Measurements from ENCODE around the gene ORAI1.

Gene ORAI1

GRCh38 chr12:121626087-121626852, at the start of gene ORAI1:
ORAI1 (plus strand) TSS chr12:121626530.
- ChIA-PET CTCF (interaction anchor here (0.6 to 1.7 kb wide), 5 partner anchors 27 to 74 kb away, joined by 3 to 7 read pairs (median 6); no protein-coding TSS in a partner anchor), POLR2A (interaction anchor here (0.8 to 3.2 kb wide), 11 partner anchors 10 to 74 kb away, joined by 3 to 11 read pairs (median 6); partner anchors contain the start of gene MORN3)
- TF ChIP-seq CTBP1 (IDR thresholded peaks at IDR 0.05; ENCODE audit: borderline replicate concordance) (no peak), FOXM1 (IDR thresholded peaks at IDR 0.05; ENCODE audit: borderline replicate concordance) (0 out of 2 replicates have a peak, but pooled peaks have one; percentile 68), ARNT (IDR thresholded peaks at IDR 0.05) (peak; percentile 62; the same call in 1 of the 2 replicates), SP1 (IDR thresholded peaks at IDR 0.05) (no peak), LEF1 (IDR thresholded peaks at IDR 0.05; ENCODE audit: borderline replicate concordance) (peak; percentile 43; the same call in 1 of the 2 replicates)
- peak; percentile 95 for DNase-seq (ENCODE audit: extremely low spot score)

GRCh38 chr12:121576851-121577391, 49.4 kb upstream of the ORAI1 start:
- DNase-seq (ENCODE audit: extremely low spot score), result no peak
- ChIA-PET POLR2A (interaction anchor here (1.5 kb wide), 1 partner anchor 19 kb away, joined by 3 read pairs; no protein-coding TSS in a partner anchor), CTCF (interaction anchor here (1.9 kb wide), 1 partner anchor 48 kb away, joined by 6 read pairs; no protein-coding TSS in a partner anchor)
- TF ChIP-seq NFRKB (IDR thresholded peaks at IDR 0.05) (no peak), ARNT (IDR thresholded peaks at IDR 0.05) (no peak), ZNF384 (IDR thresholded peaks at IDR 0.05) (no peak), L3MBTL2 (conservative IDR thresholded peaks at IDR 0.05) (no peak), FOXK2 (IDR thresholded peaks at IDR 0.05) (no peak), FOXM1 (IDR thresholded peaks at IDR 0.05; ENCODE audit: borderline replicate concordance) (no peak), SP1 (IDR thresholded peaks at IDR 0.05) (no peak), CTBP1 (IDR thresholded peaks at IDR 0.05; ENCODE audit: borderline replicate concordance) (no peak), HDGF (IDR thresholded peaks at IDR 0.05; ENCODE audit: borderline replicate concordance) (no peak), FOXA1 (IDR thresholded peaks at IDR 0.05) (no peak), SUZ12 (IDR thresholded peaks at IDR 0.05) (no peak), TARDBP (IDR thresholded peaks at IDR 0.05) (no peak), ELF4 (IDR thresholded peaks at IDR 0.05) (no peak)

GRCh38 chr12:121577443-121578180, 48.7 kb upstream of the ORAI1 start:
- TF ChIP-seq BHLHE40 (IDR thresholded peaks at IDR 0.05; ENCODE audit: borderline replicate concordance), result no peak
- no peak for TF ChIP-seq CTBP1 (IDR thresholded peaks at IDR 0.05; ENCODE audit: borderline replicate concordance)
- no peak for TF ChIP-seq ARNT (IDR thresholded peaks at IDR 0.05)
- TF ChIP-seq HDGF (IDR thresholded peaks at IDR 0.05; ENCODE audit: borderline replicate concordance), result no peak
- TF ChIP-seq PKNOX1 (IDR thresholded peaks at IDR 0.05), result no peak
- no peak for TF ChIP-seq LEF1 (IDR thresholded peaks at IDR 0.05; ENCODE audit: borderline replicate concordance)
- TF ChIP-seq FOXK2 (IDR thresholded peaks at IDR 0.05), result no peak
- no peak for TF ChIP-seq ZNF384 (IDR thresholded peaks at IDR 0.05)
- no peak for TF ChIP-seq ELF4 (IDR thresholded peaks at IDR 0.05)
- TF ChIP-seq SUZ12 (IDR thresholded peaks at IDR 0.05), result no peak
- TF ChIP-seq FOXA1 (IDR thresholded peaks at IDR 0.05), result no peak
- CTCF ChIA-PET, result interaction anchor here (0.6 to 1.9 kb wide), 2 partner anchors 47 to 448 kb away, joined by 4 to 6 read pairs; no protein-coding TSS in a partner anchor
- DNase-seq (ENCODE audit: extremely low spot score), result no peak
- POLR2A ChIA-PET, result interaction anchor here (1.5 kb wide), 1 partner anchor 20 kb away, joined by 3 read pairs; no protein-coding TSS in a partner anchor

- TF ChIP-seq BHLHE40 (IDR thresholded peaks at IDR 0.05; ENCODE audit: borderline replicate concordance), result no peak
- TF ChIP-seq FOXK2 (IDR thresholded peaks at IDR 0.05), result no peak
- no peak for TF ChIP-seq FOXM1 (IDR thresholded peaks at IDR 0.05; ENCODE audit: borderline replicate concordance)
- TF ChIP-seq LEF1 (IDR thresholded peaks at IDR 0.05; ENCODE audit: borderline replicate concordance), result no peak
- TF ChIP-seq ARNT (IDR thresholded peaks at IDR 0.05), result no peak
- TF ChIP-seq SP1 (IDR thresholded peaks at IDR 0.05), result no peak
- no peak for TF ChIP-seq ELF4 (IDR thresholded peaks at IDR 0.05)
- TF ChIP-seq CTBP1 (IDR thresholded peaks at IDR 0.05; ENCODE audit: borderline replicate concordance), result no peak
- no peak for DNase-seq (ENCODE audit: extremely low spot score)
- ChIA-PET POLR2A (interaction anchor here (1.1 kb wide), 1 partner anchor 26 kb away, joined by 4 read pairs; no protein-coding TSS in a partner anchor), CTCF (interaction anchor here (0.6 kb wide), 1 partner anchor 447 kb away, joined by 4 read pairs; no protein-coding TSS in a partner anchor)
Measured at GRCh38 chr12:121578230-121579189, 47.8 kb upstream of the ORAI1 start.

GRCh38 chr12:121579190-121579791, 47.0 kb upstream of the ORAI1 start:
- peak; percentile 35 for DNase-seq (ENCODE audit: extremely low spot score)
- POLR2A ChIA-PET, result interaction anchor here (0.7 to 1.1 kb wide), 2 partner anchors 27 to 261 kb away, joined by 3 to 4 read pairs; no protein-coding TSS in a partner anchor
- CTCF ChIA-PET, result interaction anchor here (1.6 kb wide), 1 partner anchor 46 kb away, joined by 3 read pairs; no protein-coding TSS in a partner anchor
- no peak for TF ChIP-seq CTBP1 (IDR thresholded peaks at IDR 0.05; ENCODE audit: borderline replicate concordance)
- TF ChIP-seq SUZ12 (IDR thresholded peaks at IDR 0.05), result no peak
- no peak for TF ChIP-seq PKNOX1 (IDR thresholded peaks at IDR 0.05)
- no peak for TF ChIP-seq SP1 (IDR thresholded peaks at IDR 0.05)
- no peak for TF ChIP-seq HDGF (IDR thresholded peaks at IDR 0.05; ENCODE audit: borderline replicate concordance)
- TF ChIP-seq FOXK2 (IDR thresholded peaks at IDR 0.05), result no peak
- TF ChIP-seq L3MBTL2 (conservative IDR thresholded peaks at IDR 0.05), result no peak
- TF ChIP-seq ELF4 (IDR thresholded peaks at IDR 0.05), result no peak
- no peak for TF ChIP-seq BHLHE40 (IDR thresholded peaks at IDR 0.05; ENCODE audit: borderline replicate concordance)
- no peak for TF ChIP-seq ZNF384 (IDR thresholded peaks at IDR 0.05)

All from HEK293T (cell line).